ENCODE measurements around the gene WDR82. TPM values are rescaled to one million over a fixed set of nuclear protein-coding genes. Genes with fewer than 3 reads are reported as not detected.

WDR82 gene
- total RNA-seq, 1 donor from 2014 or later, result 57.4 TPM

DNA sequence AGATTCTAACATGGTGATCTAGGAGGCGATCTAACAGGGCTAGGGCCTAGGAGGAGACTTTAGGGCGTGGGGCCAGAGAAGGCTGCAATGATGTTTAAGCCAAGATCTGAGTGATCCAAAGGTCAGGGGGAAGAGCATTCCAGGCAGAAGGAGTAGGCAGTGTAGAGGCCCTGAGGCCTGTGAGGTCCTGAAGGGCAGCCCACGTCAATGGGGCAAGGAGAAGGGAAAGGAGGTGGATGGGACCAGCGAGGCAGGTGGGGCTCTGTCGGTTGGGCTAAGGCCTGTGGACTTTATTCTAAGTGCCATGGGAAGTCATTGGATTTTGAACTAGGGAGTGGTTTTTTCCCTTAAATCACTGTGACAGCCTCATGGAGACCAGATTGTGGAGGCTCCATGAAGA is 27.5 kb upstream of the WDR82 start:
- Histone ChIP-seq H3K9me3 (ENCODE audit: insufficient read depth, low read depth, low read length) (no peaks in the 10 kb centered on the region), H4K20me1 (ENCODE audit: insufficient read depth, low read length) (no peaks in the 10 kb centered on the region), H3K36me3 (ENCODE audit: insufficient read depth, low read length) (no peaks in the 10 kb centered on the region), H3K27me3 (ENCODE audit: insufficient read depth, low read length) (no peaks in the 10 kb centered on the region), H2AFZ (ENCODE audit: low read depth, low read length) (no peak overlapping the region), H3K4me3 (ENCODE audit: insufficient read depth, low read depth, low read length) (no peak overlapping the region), H3K4me1 (ENCODE audit: insufficient read depth, low read length) (peaks cover 2% of the 10 kb centered on the region), H3K9ac (ENCODE audit: low read length) (no peak overlapping the region), H3K27ac (ENCODE audit: low read depth, low read length) (no peak overlapping the region), H3K79me2 (ENCODE audit: insufficient read depth, low read length) (no peaks in the 10 kb centered on the region), H3K4me2 (ENCODE audit: low read length) (no peak overlapping the region)
- H3K4me1 Mint-ChIP-seq (ENCODE audit: low read depth, unreplicated experiment), result peaks cover 6% of the 10 kb centered on the region
- H3K4me3 Mint-ChIP-seq (ENCODE audit: unreplicated experiment), result peak overlapping the region; percentile 2
- peaks cover 45% of the 10 kb centered on the region for H3K27me3 Mint-ChIP-seq (ENCODE audit: low read depth, unreplicated experiment)
- H3K27ac Mint-ChIP-seq (ENCODE audit: unreplicated experiment), result no peak overlapping the region
- FAIRE-seq, result no peak
- TF ChIP-seq EZH2 (IDR thresholded peaks at IDR 0.05; ENCODE audit: insufficient read depth, low read length), result no peak
- TF ChIP-seq, protein P1, sequence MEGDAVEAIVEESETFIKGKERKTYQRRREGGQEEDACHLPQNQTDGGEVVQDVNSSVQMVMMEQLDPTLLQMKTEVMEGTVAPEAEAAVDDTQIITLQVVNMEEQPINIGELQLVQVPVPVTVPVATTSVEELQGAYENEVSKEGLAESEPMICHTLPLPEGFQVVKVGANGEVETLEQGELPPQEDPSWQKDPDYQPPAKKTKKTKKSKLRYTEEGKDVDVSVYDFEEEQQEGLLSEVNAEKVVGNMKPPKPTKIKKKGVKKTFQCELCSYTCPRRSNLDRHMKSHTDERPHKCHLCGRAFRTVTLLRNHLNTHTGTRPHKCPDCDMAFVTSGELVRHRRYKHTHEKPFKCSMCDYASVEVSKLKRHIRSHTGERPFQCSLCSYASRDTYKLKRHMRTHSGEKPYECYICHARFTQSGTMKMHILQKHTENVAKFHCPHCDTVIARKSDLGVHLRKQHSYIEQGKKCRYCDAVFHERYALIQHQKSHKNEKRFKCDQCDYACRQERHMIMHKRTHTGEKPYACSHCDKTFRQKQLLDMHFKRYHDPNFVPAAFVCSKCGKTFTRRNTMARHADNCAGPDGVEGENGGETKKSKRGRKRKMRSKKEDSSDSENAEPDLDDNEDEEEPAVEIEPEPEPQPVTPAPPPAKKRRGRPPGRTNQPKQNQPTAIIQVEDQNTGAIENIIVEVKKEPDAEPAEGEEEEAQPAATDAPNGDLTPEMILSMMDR (IDR thresholded peaks at IDR 0.05; ENCODE audit: insufficient read depth, low read depth, low read length), result no peak
- H3K36me3 Mint-ChIP-seq (ENCODE audit: low read depth, unreplicated experiment), result peaks cover 18% of the 10 kb centered on the region
- no peak for DNase-seq (ENCODE audit: low read depth)
- H3K9me3 Mint-ChIP-seq (ENCODE audit: unreplicated experiment), result peaks cover 2% of the 10 kb centered on the region

DNA sequence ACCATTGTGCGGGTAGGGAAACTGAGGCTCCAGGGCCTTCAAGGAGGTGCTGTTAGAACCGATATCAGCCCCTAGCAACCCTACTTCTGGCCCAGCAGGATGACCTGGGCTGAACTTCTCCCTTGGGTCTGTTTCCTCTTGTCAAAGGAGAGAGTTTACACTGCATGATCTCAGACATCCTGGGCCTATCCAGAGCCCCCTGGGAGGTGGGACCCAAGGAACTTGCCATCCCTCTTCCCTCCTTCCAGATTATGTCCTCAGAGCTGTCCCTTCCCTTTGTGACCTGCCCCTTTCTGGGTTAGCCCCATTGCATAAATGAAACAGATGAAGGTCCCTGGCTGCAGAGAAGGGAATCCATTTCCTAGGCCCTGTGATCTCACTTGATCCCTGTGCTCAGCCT is 25.4 kb upstream of the WDR82 start:
- Histone ChIP-seq H3K4me1 (ENCODE audit: insufficient read depth, low read length) (peaks cover 17% of the 10 kb centered on the region), H3K9me3 (ENCODE audit: insufficient read depth, low read depth, low read length) (no peaks in the 10 kb centered on the region), H3K4me3 (ENCODE audit: insufficient read depth, low read depth, low read length) (no peak overlapping the region), H3K9ac (ENCODE audit: low read length) (no peak overlapping the region), H4K20me1 (ENCODE audit: insufficient read depth, low read length) (no peaks in the 10 kb centered on the region), H3K27ac (ENCODE audit: low read depth, low read length) (no peak overlapping the region), H3K27me3 (ENCODE audit: insufficient read depth, low read length) (no peaks in the 10 kb centered on the region), H3K4me2 (ENCODE audit: low read length) (no peak overlapping the region), H3K36me3 (ENCODE audit: insufficient read depth, low read length) (no peaks in the 10 kb centered on the region), H2AFZ (ENCODE audit: low read depth, low read length) (no peak overlapping the region), H3K79me2 (ENCODE audit: insufficient read depth, low read length) (no peaks in the 10 kb centered on the region)
- DNase-seq (ENCODE audit: low read depth) (no peak), FAIRE-seq (no peak)
- Mint-ChIP-seq H3K9me3 (ENCODE audit: unreplicated experiment) (peaks cover 2% of the 10 kb centered on the region), H3K36me3 (ENCODE audit: low read depth, unreplicated experiment) (peaks cover 9% of the 10 kb centered on the region), H3K27me3 (ENCODE audit: low read depth, unreplicated experiment) (peaks cover 37% of the 10 kb centered on the region), H3K4me3 (ENCODE audit: unreplicated experiment) (no peak overlapping the region), H3K4me1 (ENCODE audit: low read depth, unreplicated experiment) (peaks cover 19% of the 10 kb centered on the region), H3K27ac (ENCODE audit: unreplicated experiment) (no peak overlapping the region)
- TF ChIP-seq EZH2 (IDR thresholded peaks at IDR 0.05; ENCODE audit: insufficient read depth, low read length), result no peak
- TF ChIP-seq, protein P1 (IDR thresholded peaks at IDR 0.05; ENCODE audit: insufficient read depth, low read depth, low read length), result no peak

DNA sequence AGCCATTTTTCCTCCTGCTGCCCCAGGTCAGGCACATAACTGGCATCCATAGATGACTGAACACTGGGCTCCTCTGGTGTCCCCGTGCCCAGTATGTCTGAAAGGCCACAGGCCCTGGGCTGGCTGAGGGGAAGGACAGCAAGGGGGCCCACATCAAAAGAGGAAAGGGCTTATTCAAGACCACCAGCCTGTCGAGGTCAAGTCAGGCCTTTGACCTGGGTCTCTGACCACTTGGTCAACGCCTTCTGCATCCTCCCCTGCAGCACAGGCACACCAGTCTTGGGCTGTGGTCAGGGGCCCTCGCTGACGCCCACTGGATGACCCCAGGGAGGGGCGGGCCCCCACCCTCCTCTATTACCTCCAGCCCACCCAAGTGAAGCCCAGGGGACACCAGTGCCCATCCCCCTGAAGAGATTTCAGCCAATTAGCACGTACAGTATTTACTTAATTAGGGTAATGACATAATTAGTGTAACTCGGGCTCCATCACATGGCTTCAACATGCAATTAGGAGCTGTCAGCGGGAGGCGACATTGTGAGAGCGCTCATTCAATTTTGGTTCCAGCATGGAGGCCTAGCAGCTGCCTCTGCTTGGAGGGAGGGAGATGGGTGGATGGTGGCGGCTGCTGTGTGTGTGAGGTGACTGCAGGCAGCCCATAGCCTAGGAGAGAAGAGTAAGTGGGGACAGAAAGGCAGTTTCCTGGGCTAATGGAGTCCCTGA is 24.1 kb upstream of the WDR82 start:
- Histone ChIP-seq H3K79me2 (ENCODE audit: insufficient read depth, low read length) (no peaks in the 10 kb centered on the region), H3K4me3 (ENCODE audit: insufficient read depth, low read depth, low read length) (no peak overlapping the region), H3K9ac (ENCODE audit: low read length) (no peak overlapping the region), H2AFZ (ENCODE audit: low read depth, low read length) (no peak overlapping the region), H3K27me3 (ENCODE audit: insufficient read depth, low read length) (no peaks in the 10 kb centered on the region), H4K20me1 (ENCODE audit: insufficient read depth, low read length) (no peaks in the 10 kb centered on the region), H3K36me3 (ENCODE audit: insufficient read depth, low read length) (no peaks in the 10 kb centered on the region), H3K4me2 (ENCODE audit: low read length) (no peak overlapping the region), H3K9me3 (ENCODE audit: insufficient read depth, low read depth, low read length) (no peaks in the 10 kb centered on the region), H3K27ac (ENCODE audit: low read depth, low read length) (no peak overlapping the region), H3K4me1 (ENCODE audit: insufficient read depth, low read length) (peaks cover 20% of the 10 kb centered on the region)
- FAIRE-seq (no peak), DNase-seq (ENCODE audit: low read depth) (no peak)
- TF ChIP-seq, protein P1 (IDR thresholded peaks at IDR 0.05; ENCODE audit: insufficient read depth, low read depth, low read length), result no peak
- TF ChIP-seq EZH2 (IDR thresholded peaks at IDR 0.05; ENCODE audit: insufficient read depth, low read length), result no peak
- H3K4me1 Mint-ChIP-seq (ENCODE audit: low read depth, unreplicated experiment), result peaks cover 23% of the 10 kb centered on the region
- H3K36me3 Mint-ChIP-seq (ENCODE audit: low read depth, unreplicated experiment), result peaks cover 9% of the 10 kb centered on the region
- no peak overlapping the region for H3K27ac Mint-ChIP-seq (ENCODE audit: unreplicated experiment)
- H3K27me3 Mint-ChIP-seq (ENCODE audit: low read depth, unreplicated experiment), result peaks cover 30% of the 10 kb centered on the region
- H3K9me3 Mint-ChIP-seq (ENCODE audit: unreplicated experiment), result no peaks in the 10 kb centered on the region
- no peak overlapping the region for H3K4me3 Mint-ChIP-seq (ENCODE audit: unreplicated experiment)
